HG03064 (cell line): ENCODE measurements around the gene HRH2.
"Not testable (repeated sequence)": the region's sequence is repeated elsewhere in the genome, so short reads cannot be mapped to it uniquely, and the experiment has no call there.

ENCODE experiments used
- ATAC-seq: cut with Tn5 transposase; IDR thresholded peaks from one replicate; pipeline ENCODE4 v1.9.1; 2021; ENCODE audit warnings: low read depth; ENCODE audit not compliant: unreplicated experiment

Gene HRH2

GRCh38 chr5:175657593-175658271, at the start of gene HRH2:
HRH2 (plus strand) TSS chr5:175658071; CDS start chr5:175683234, 25,163 bp downstream.
- ATAC-seq: no peak

GRCh38 chr5:175609526-175609925, 48.3 kb upstream of the HRH2 start:
- ATAC-seq: no peak

- no peak for ATAC-seq
Measured at GRCh38 chr5:175610381-175610780, 47.5 kb upstream of the HRH2 start.

GRCh38 chr5:175610898-175611297, 47.0 kb upstream of the HRH2 start:
- ATAC-seq: no peak

GRCh38 chr5:175614223-175614815, 43.6 kb upstream of the HRH2 start:
- ATAC-seq: no peak

- ATAC-seq: no peak
Measured at GRCh38 chr5:175614861-175615260, 43.0 kb upstream of the HRH2 start.

- no peak for ATAC-seq
Measured at GRCh38 chr5:175616083-175616482, 41.8 kb upstream of the HRH2 start.

GRCh38 chr5:175616527-175616926, 41.3 kb upstream of the HRH2 start:
- ATAC-seq: not testable (repeated sequence)

GRCh38 chr5:175617447-175617846, 40.4 kb upstream of the HRH2 start:
- no peak for ATAC-seq

GRCh38 chr5:175620527-175620926, 37.3 kb upstream of the HRH2 start:
- ATAC-seq: no peak

- ATAC-seq: no peak
Measured at GRCh38 chr5:175621971-175622370, 35.9 kb upstream of the HRH2 start.

GRCh38 chr5:175623088-175623487, 34.8 kb upstream of the HRH2 start:
- ATAC-seq: no peak

GRCh38 chr5:175624316-175624715, 33.6 kb upstream of the HRH2 start:
- no peak for ATAC-seq

- ATAC-seq: no peak
Measured at GRCh38 chr5:175627005-175627404, 30.9 kb upstream of the HRH2 start.

- no peak for ATAC-seq
Measured at GRCh38 chr5:175627739-175628138, 30.1 kb upstream of the HRH2 start.

- ATAC-seq: no peak
Measured at GRCh38 chr5:175628668-175629067, 29.2 kb upstream of the HRH2 start.

GRCh38 chr5:175629261-175629660, 28.6 kb upstream of the HRH2 start:
- no peak for ATAC-seq

- no peak for ATAC-seq
Measured at GRCh38 chr5:175629793-175630192, 28.1 kb upstream of the HRH2 start.

- ATAC-seq: no peak
Measured at GRCh38 chr5:175635854-175636584, 21.9 kb upstream of the HRH2 start.

- no peak for ATAC-seq
Measured at GRCh38 chr5:175638305-175638704, 19.6 kb upstream of the HRH2 start.

- ATAC-seq: no peak
Measured at GRCh38 chr5:175640106-175640775, 17.6 kb upstream of the HRH2 start.
